Activated naive CD4-positive, alpha-beta T cell treated with anti-CD3 and anti-CD28 coated beads, Interleukin-2, amount 50 U/mL, for 16 hours (primary cell): ENCODE data around the gene ZNF341.

Source experiments
- DNase-seq: peaks from one replicate; pipeline ENCODE4 v3.0.0-alpha.2; 2020

The ZNF341 gene

DNA sequence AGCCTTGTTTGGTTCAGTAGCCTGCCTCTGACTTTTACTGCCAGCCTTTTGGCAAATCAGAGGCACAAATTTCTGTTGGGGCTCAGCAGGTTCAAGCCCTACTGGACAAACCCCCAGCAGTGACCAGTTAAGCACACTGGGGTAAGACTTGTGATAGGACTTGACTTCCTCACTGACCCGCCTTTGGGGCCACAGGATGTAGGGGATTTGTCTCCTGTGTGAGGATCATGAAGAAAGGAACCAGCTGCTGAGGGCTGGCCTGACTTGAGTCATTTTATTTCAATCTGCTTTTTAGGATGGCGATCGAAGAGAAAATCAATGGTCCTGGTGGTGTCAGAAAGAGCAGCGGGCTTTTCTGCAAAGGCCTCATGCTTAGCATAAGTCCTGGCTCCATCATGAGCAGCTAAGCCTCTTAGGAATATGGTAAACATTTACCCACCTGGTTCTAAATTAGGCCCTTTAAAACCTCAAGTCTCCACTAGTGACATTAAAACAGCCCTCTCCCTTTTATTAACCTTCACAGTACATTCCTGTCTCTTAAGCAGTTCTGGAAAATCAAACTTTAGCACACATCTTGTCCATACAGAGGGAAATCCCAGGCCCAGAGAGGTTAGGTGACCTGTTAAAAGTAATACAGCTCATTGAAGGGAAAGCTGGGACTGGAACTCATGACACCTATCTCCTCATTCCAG lies 96.0 kb downstream of the ZNF341 start:
- DNase-seq: no peak

DNA sequence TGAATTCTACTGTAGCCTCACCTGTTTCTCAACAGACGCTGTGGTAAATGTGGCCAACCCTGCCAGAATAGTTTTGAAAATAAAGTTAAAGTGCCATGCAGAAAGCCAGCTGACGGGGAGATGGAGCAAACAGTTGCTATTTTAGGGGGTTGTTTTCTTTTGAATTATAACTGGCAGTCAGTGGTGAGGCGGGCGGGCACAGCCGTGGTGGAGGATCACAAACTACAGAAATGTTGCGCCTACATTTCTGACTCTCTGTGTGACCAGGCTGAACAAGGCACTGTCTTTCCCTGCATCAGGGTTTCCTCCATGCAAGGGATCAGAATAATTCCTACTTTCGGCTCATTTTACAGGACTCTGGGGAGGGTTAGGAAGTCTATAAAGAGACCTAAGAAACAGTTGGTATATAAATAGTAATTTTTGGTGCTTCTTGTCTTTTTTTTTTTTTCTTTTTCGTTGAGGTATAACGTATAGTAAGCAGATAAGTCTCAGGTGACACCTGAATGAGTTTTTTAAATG lies 96.6 kb downstream of the ZNF341 start:
- DNase-seq: no peak

DNA sequence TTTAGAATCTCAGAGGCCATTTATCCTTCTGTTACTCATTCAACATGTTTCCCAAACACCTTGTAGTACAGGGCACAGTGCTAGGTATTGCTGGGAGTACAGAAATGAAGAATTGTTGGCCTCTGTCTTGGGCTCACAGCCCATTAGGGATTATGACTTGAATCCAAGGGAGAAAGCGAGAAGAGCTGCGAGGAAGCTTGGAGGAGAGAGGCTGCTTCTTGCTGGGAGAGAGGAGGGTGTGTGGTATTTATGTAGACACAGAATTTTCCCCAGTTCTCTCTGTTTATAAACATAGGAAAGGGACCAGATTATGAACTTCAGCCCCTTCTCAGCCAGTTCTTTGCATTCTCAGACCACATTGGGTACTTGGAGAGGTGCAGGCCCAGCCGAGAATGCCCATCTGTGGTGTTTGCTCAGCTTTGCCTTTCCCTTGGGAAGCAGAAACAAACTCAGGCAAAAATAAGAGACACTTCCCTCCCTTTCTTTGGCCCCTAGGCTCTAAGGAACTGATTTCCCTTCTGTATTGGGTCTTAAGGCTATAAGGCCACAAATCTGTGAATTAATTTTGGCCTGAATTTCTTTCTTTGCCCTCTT lies 97.3 kb downstream of the ZNF341 start:
- DNase-seq: no peak

DNA sequence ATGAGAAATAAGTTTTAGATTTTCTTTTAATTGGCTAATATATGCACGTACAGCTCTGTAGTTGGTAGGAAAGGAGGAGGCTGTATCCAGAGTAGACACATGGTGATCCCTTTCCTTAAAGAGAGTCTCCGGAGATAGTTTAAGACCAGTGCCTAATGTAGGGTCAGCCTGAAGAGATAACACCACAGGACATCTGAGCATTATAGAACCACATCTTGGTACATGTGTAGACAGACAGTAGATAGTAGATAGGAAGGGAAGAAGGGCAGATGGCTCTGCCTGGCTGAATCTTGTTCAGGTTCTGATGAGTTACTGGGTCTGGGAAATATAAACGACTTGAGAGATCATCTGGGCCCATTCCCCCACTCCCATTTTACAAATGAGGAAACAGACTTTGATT lies 97.8 kb downstream of the ZNF341 start:
- DNase-seq: no peak

DNA sequence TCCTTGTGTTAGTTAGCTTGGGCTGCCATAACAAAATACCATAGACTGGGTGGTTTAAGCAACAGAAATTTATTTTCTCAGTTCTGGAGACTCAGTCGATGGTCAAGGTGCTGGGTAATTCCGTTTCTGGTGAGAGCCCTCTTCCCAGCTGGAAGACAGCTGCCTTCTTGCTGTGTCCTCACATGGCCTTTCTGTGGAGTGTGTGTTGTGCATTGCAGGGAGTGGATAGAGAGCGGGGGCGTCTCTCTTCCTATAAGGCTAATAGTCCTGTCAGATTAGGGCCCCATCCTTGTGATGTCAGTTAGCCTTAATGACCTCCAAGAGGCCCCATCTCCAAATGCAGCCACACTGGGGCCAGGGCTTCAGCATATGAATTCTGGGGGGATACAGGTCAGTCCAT lies 98.6 kb downstream of the ZNF341 start:
- DNase-seq: no peak

DNA sequence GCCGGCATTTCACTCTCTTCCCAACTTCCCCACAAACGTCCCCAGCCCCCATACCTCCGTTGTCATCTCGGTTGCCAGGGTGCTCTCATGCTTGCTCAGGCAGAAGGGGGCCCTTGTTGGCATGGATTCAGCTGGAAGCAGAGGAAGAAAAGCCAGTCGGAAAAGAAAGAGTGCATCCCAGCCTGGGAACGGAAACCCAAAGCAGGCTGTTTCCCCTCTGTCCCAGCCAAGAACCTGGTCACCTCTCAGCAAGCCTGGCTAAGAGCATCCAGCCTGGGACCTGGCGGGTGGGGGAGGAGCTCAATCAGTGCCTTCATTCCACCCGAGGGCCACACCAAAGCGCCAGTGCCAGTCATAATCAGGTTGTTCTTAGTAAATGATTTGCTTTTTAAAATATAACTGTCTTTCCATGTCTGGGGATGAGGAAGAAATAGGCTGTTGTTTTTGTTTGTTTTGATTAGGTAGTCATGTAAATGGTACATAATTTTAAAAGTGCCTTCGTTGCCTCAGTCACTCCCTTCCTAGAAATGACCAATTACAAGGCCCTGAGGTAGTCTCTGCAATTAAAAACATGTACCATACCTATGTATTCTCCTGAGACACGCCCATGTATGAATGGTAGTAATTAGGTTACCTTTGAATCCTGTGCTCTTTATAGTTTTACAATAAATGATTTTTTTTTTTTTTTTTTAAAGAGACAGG lies 100.5 kb downstream of the ZNF341 start:
- no peak for DNase-seq

DNA sequence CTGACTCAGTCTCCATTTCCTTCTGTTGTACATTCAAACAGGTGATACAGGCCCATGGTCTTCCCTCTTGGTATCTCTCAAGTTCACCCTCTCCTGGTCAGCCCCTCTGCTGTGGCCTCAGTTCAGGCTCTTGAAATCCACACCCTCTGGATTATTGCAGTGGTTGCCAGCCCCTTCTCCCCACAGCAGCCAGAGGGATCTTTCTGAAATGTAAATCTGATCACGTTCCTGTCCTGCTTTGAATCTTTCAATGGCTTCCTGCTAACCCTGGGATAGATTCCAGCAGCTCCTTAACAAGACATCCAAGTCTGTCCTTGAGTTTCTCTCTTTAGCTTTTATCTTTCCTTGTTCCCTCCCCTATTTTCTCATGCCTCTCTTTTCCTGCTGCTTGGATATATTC lies 101.5 kb downstream of the ZNF341 start:
- DNase-seq: no peak

DNA sequence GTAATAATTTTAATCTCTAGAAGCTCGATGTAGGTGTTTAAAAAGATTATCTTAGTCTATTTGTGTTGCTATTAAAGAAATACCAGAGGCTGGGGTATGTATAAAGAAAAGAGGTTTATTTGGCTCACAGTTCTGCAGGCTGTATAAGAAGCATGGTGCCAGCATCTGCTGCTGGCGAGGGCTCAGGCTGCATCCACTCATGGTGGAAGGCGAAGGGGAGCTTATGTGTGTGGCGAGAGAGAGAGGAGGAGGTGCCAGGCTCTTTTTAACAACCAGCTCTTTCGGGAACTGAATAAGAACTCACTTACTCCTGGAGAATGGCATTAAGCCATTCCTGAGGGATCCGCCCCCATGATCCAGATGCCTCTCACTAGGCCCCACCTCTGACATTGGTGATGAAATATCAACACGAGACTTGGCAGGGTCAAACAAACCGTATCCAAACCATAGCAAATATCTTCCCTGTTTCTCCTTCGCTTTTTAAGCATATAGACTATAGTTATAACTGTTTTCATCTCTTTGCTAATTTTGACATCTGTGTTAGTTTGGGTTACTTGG lies 103.9 kb downstream of the ZNF341 start:
- no peak for DNase-seq

DNA sequence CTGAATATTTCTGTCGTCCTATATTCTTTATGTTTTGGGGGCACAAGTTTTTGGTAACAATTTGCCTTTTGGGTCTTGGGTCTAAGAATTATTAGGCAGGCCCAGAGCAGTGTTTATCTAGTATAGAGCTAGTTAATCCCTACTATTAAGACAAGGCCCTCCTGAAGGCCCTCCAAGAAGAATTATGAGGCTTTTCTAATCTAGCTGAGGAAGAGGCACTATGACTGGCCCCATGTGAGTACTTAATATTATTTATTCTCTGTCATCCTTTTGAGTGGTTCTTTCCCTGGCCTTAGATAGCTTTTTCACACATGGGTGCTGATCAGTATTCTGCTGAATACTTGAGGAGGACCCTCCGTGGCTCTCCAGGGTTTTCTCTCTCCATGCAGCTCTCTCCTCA lies 104.5 kb downstream of the ZNF341 start:
- DNase-seq: no peak

DNA sequence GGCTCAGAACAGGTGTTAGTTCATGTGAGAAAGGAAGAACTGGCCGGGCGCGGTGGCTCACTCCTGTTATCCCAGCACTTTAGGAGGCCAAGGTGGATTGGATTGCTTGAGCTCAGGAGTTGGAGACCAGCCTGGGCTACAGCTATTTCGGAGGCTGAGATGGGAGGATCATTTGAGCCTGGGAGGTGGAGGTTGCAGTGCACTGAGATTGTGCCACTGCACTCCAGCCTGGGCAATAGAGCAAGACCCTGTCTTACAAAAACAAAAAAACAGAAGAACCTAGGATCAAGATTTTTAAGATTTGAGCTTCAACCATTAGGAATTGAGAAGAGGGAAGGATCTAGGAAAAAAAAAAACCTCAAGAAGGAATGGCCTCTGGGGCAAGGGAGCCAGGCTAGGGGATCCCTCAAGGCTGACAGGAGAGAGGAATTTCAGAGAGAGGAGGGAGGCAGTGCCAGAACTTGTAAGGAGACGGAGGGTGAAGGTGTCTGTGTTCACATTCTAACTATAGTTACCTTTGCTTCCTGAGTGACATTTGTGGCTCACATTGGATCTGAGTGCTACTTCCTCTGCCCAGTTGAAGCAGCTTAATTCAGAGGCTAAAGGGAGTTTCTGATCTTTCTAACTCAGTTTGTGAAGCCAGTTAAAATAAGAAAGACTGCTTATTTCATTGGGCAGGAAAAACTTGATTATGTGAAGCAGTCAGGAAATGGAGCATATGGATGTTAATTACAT lies 105.5 kb downstream of the ZNF341 start:
- no peak for DNase-seq

DNA sequence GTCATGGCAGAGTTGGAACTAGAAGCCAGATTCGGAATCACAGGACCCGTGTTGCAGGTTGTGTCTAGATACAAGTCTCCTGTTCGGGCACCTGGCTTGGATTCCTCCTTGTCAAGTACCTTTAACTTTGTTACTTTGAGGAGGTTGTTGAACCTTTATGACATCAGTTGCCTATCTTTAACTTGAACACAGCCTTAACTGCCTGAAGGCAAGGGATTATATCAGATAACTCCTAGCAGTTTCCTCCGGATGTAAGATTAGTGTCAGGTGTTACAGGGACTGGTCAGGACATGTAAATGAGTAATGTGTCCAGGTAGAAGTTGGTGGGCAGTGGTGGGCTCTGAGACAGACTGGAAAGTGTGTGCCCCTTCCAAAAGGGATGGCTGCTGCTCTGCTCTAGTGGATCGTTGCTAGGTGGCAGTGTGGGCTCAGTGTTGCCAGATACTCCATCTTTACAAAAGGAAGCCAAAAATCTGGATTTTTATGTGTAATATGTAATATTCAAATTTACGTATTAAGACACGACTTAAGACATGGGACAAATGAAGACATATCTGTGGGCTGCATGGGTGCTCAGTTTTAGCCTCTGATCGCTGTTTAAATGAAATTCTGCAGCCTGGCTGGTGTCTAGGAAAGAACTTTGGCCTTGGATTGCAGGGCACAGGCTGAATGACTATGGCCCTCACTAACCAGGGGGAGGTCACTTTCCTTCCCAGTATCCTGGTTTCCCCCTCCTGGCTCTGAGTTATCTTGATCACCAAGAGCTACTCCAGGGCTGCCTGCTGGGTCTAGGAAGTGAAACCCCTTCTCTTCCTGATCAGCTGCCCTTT lies 106.5 kb downstream of the ZNF341 start:
- DNase-seq: no peak

DNA sequence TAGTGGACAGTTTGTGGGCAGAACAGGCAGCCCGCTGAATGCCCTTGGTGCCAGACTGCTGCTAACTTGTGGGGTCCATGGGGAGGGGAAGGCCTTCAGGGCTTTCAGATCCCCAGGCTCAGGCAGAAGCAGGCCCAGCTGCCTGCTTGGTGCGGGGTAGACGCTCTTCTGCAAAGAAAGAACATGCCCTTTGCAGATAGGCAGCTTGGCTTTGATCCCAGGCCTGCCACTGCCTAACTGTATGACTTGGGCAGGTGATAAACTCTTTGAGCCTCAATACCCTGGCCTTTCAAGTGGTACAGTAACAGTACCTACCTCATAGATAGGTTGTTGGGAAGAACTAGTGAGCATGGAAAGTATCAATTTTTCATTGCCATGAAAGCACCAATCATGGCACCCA lies 107.8 kb downstream of the ZNF341 start:
- no peak for DNase-seq

DNA sequence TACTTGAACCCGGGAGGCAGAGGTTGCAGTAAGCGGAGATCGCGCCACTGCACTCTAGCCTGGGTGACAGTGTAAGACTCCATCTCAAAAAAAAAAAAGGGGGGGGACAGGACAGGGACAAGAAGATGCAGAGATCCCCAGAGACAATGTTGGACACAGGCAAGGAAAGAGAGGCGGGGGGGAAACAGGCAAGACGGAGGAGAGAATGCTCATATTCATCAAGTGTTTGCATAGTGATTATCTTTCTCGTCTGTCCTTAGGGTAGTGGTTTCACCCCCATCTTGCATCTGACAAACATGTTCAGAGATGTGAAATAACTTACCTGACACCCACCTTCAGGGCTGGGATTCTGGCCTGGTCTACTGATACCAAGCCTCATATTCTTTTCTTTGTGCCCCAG lies 108.4 kb downstream of the ZNF341 start:
- DNase-seq: no peak

DNA sequence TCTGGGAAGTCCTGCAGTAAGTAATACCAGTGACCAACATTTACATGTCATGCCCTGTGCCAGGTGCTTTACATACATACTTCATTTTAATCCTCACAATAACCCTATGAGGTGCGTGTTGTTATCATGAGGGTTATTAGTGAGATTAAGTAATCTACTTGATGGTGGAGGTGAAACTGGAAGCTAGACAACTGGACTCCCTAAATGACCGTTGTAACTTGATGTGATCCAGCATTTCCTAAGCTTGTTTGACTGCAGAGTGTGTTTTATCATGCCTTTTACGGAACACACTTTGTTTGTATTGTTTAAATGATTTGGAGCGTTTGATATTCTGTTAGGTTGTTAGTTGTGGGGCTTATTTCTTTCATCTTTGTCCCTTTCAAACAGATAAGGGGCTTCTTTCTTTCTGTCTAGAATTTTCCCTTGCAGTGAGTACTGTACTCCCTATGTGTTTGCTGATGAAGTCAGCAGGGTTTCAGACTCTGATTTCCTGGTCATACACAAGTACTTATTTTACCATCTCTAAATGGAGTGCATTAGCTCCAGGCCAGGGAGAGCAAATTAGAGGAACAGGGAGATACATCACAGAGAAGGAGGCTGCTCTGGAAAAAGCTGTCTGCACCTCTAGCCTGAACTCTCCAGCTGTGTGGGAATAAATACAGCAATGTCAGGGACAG lies 109.1 kb downstream of the ZNF341 start:
- no peak for DNase-seq

DNA sequence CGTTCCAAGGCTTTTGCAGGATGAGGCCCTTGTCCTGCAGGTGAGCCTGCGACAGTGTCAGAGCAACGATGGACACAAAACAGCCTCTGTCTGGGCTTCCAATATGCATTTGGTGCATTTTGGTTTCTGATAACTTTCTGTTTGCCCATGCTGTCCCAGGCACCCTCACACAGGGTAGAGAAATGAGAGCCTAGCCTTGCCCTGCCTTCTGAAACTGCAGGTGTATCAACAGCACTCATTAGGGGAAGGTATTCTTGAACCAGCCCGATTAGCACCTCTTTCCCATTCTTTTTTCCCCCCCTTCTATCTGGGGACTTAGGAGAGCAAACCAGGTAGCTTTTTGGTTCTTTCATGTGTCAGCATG lies 109.6 kb downstream of the ZNF341 start:
- DNase-seq: no peak
